ENCODE results near the gene NMRAL1. TPM values are rescaled to one million over a fixed set of nuclear protein-coding genes. Genes with fewer than 3 reads are reported as not detected.

NMRAL1 gene
- 57.6 and 65.2 TPM in 2 replicates for total RNA-seq

- peak; percentile 86 to 91 for DNase-seq (ENCODE audit: low read depth in 2 of 2)
These were observed at the start of gene NMRAL1 for GRCh38 chr16:4474192-4474961. Gene NMRAL1 (minus strand): TSS chr16:4474625. CDS start chr16:4474132, 493 bp downstream.

GRCh38 chr16:4523686-4524085 lies 49.3 kb upstream of the NMRAL1 start:
- DNase-seq (ENCODE audit: low read depth in 2 of 2), result no peak

GRCh38 chr16:4522051-4522581 lies 47.7 kb upstream of the NMRAL1 start:
- no peak for DNase-seq (ENCODE audit: low read depth in 2 of 2)

- no peak for DNase-seq (ENCODE audit: low read depth in 2 of 2)
These were observed 46.5 kb upstream of the NMRAL1 start for GRCh38 chr16:4520913-4521312.

GRCh38 chr16:4519274-4520058 lies 45.0 kb upstream of the NMRAL1 start:
- no peak for DNase-seq (ENCODE audit: low read depth in 2 of 2)

GRCh38 chr16:4517812-4518680 lies 43.6 kb upstream of the NMRAL1 start:
- DNase-seq (ENCODE audit: low read depth in 2 of 2), result peak in 1 of 2 donors; percentile 70

- peak; percentile 77 to 94 for DNase-seq (ENCODE audit: low read depth in 2 of 2)
These were observed 41.3 kb upstream of the NMRAL1 start for GRCh38 chr16:4515611-4516233.

- no peak for DNase-seq (ENCODE audit: low read depth in 2 of 2)
These were observed 40.2 kb upstream of the NMRAL1 start for GRCh38 chr16:4514606-4515005.

GRCh38 chr16:4513881-4514280 lies 39.5 kb upstream of the NMRAL1 start:
- no peak for DNase-seq (ENCODE audit: low read depth in 2 of 2)

- no peak for DNase-seq (ENCODE audit: low read depth in 2 of 2)
These were observed 38.8 kb upstream of the NMRAL1 start for GRCh38 chr16:4513086-4513860.

GRCh38 chr16:4512473-4512872 lies 38.0 kb upstream of the NMRAL1 start:
- DNase-seq (ENCODE audit: low read depth in 2 of 2), result no peak

- DNase-seq (ENCODE audit: low read depth in 2 of 2), result peak in 1 of 2 donors; percentile 69
These were observed 37.1 kb upstream of the NMRAL1 start for GRCh38 chr16:4511441-4512082.

GRCh38 chr16:4510747-4511426 lies 36.5 kb upstream of the NMRAL1 start:
- DNase-seq (ENCODE audit: low read depth in 2 of 2), result no peak

GRCh38 chr16:4510131-4510530 lies 35.7 kb upstream of the NMRAL1 start:
- DNase-seq (ENCODE audit: low read depth in 2 of 2), result no peak

GRCh38 chr16:4509420-4509819 lies 35.0 kb upstream of the NMRAL1 start:
- DNase-seq (ENCODE audit: low read depth in 2 of 2), result no peak

GRCh38 chr16:4508806-4509205 lies 34.4 kb upstream of the NMRAL1 start:
- no peak for DNase-seq (ENCODE audit: low read depth in 2 of 2)

- DNase-seq (ENCODE audit: low read depth in 2 of 2), result no peak
These were observed 33.3 kb upstream of the NMRAL1 start for GRCh38 chr16:4507588-4508345.

GRCh38 chr16:4506450-4506849 lies 32.0 kb upstream of the NMRAL1 start:
- DNase-seq (ENCODE audit: low read depth in 2 of 2), result peak; percentile 55 to 80

Measured in dermis microvascular lymphatic vessel endothelial cell (primary cell).